WTC11 (cell line): ENCODE measurements around the gene DCAF16. TPM values are rescaled to one million over a fixed set of nuclear protein-coding genes. Genes with fewer than 3 reads are reported as not detected.
"Not testable (repeated sequence)": the region's sequence is repeated elsewhere in the genome, so short reads cannot be mapped to it uniquely, and the experiment has no call there.

ENCODE experiments used
- ATAC-seq: fragments of 200-7000 bp; cut with Tn5 transposase; 2 replicates; pipeline ENCODE4 v1.10.0; 2021; ENCODE audit warnings: mild to moderate bottlenecking, moderate library complexity
- CTCF ChIA-PET: fragments of 300-600 bp; sonication (Branson Sonifier 250); formaldehyde crosslinking; loops from one replicate; lab custom pipeline; 2021; ENCODE audit warnings: antibody characterized with exemption; lab: Charles Lee
- POLR2A ChIA-PET: fragments of 350-600 bp; sonication (Branson Sonifier 250); formaldehyde crosslinking; loops from one replicate; lab custom pipeline; 2021; ENCODE audit warnings: antibody characterized with exemption; lab: Charles Lee
- DNase-seq: peaks from one replicate; pipeline ENCODE4 v3.0.0; 2021; ENCODE audit warnings: low spot score
- H3K27ac Mint-ChIP-seq: 2 replicates; pipeline ENCODE4 v1.8.0; 2021; ENCODE audit warnings: mixed read lengths
- H3K27me3 Mint-ChIP-seq: 2 replicates; pipeline ENCODE4 v1.8.0; 2021; ENCODE audit warnings: low read depth, mild to moderate bottlenecking, moderate library complexity, mixed read lengths
- H3K36me3 Mint-ChIP-seq: 2 replicates; pipeline ENCODE4 v1.8.0; 2021; ENCODE audit warnings: mixed read lengths
- H3K4me1 Mint-ChIP-seq: 2 replicates; pipeline ENCODE4 v1.8.0; 2022; ENCODE audit warnings: mixed read lengths
- H3K4me3 Mint-ChIP-seq: 2 replicates; pipeline ENCODE4 v1.8.0; 2021; ENCODE audit warnings: mild to moderate bottlenecking, moderate library complexity, mixed read lengths
- H3K9me3 Mint-ChIP-seq: 2 replicates; pipeline ENCODE4 v1.8.0; 2021; ENCODE audit warnings: mixed read lengths
- AFF4 ChIP-seq: sonication (generic); formaldehyde crosslinking; IDR thresholded peaks from 2 replicates; pipeline ENCODE4 v1.8.1; 2023; ENCODE audit warnings: mild to moderate bottlenecking, missing genetic modification reagents, borderline replicate concordance
- CDX4 ChIP-seq: fragments of 250-450 bp; sonication (Bioruptor Pico); IDR thresholded peaks from 2 replicates; pipeline ENCODE4 v1.9.0; 2021; ENCODE audit warnings: moderate library complexity, mild to moderate bottlenecking, inconsistent platforms, borderline replicate concordance
- CREM ChIP-seq: sonication (generic); formaldehyde crosslinking; IDR thresholded peaks from 2 replicates; pipeline ENCODE4 v1.8.1; 2022; ENCODE audit warnings: mild to moderate bottlenecking, missing genetic modification reagents, moderate library complexity
- E2F1 ChIP-seq: sonication (generic); formaldehyde crosslinking; IDR thresholded peaks from 2 replicates; pipeline ENCODE4 v1.8.0; 2022; ENCODE audit warnings: mild to moderate bottlenecking, missing genetic modification reagents
- E2F4 ChIP-seq: sonication (generic); formaldehyde crosslinking; IDR thresholded peaks from 2 replicates; pipeline ENCODE4 v1.8.1; 2022; ENCODE audit warnings: low read depth, mild to moderate bottlenecking, moderate library complexity, missing genetic modification reagents, borderline replicate concordance
- ETV6 ChIP-seq: sonication (generic); formaldehyde crosslinking; IDR thresholded peaks from 2 replicates; pipeline ENCODE4 v1.8.1; 2022; ENCODE audit warnings: mild to moderate bottlenecking, missing genetic modification reagents
- NR3C1 ChIP-seq: sonication (generic); formaldehyde crosslinking; conservative IDR thresholded peaks from 2 replicates; pipeline ENCODE4 v1.8.1; 2023; ENCODE audit warnings: low read depth, mild to moderate bottlenecking, missing genetic modification reagents
- PRRX2 ChIP-seq: fragments of 250-450 bp; sonication (Bioruptor Pico); IDR thresholded peaks from 2 replicates; pipeline ENCODE4 v1.8.0; 2021; ENCODE audit warnings: mild to moderate bottlenecking
- SMAD4 ChIP-seq: sonication (generic); formaldehyde crosslinking; IDR thresholded peaks from 2 replicates; pipeline ENCODE4 v1.8.0; 2022; ENCODE audit warnings: mild to moderate bottlenecking, missing genetic modification reagents
- SP1 ChIP-seq: sonication (generic); formaldehyde crosslinking; conservative IDR thresholded peaks from 2 replicates; pipeline ENCODE4 v1.8.1; 2022; ENCODE audit warnings: missing genetic modification reagents
- STAT6 ChIP-seq: sonication (generic); formaldehyde crosslinking; conservative IDR thresholded peaks from 2 replicates; pipeline ENCODE4 v1.8.1; 2023; ENCODE audit warnings: mild to moderate bottlenecking, low read depth, missing genetic modification reagents, moderate library complexity
- ZNF121 ChIP-seq: sonication (generic); formaldehyde crosslinking; IDR thresholded peaks from 2 replicates; pipeline ENCODE4 v1.8.0; 2023; ENCODE audit warnings: missing genetic modification reagents
- ZNF281 ChIP-seq: sonication (generic); formaldehyde crosslinking; IDR thresholded peaks from 2 replicates; pipeline ENCODE4 v1.8.0; 2023; ENCODE audit warnings: mild to moderate bottlenecking, missing genetic modification reagents
- ZNF423 ChIP-seq: fragments of 250-450 bp; sonication (Bioruptor Pico); IDR thresholded peaks from 2 replicates; pipeline ENCODE4 v2.1.2; 2022; ENCODE audit warnings: mild to moderate bottlenecking, moderate library complexity
- total RNA-seq: library from RNA; stranded (reverse); gene quantifications from 3 replicates; pipeline ENCODE4 v1.2.3, GENCODE V29; 2021

The DCAF16 gene
- total RNA-seq, 1 experiment from 2014 or later: 53.6 TPM

GRCh38 chr4:17851959-17852358 lies 41.4 kb upstream of the DCAF16 start:
- no peak for TF ChIP-seq E2F4 (CRISPR knock-in tag)
- no peak for TF ChIP-seq AFF4
- no peak for TF ChIP-seq E2F1
- TF ChIP-seq SMAD4 (CRISPR knock-in tag): no peak
- no peak for TF ChIP-seq CREM (CRISPR knock-in tag)
- no peak for TF ChIP-seq ZNF281 (CRISPR knock-in tag)
- TF ChIP-seq ETV6: no peak
- no peak for TF ChIP-seq ZNF423
- TF ChIP-seq ZNF121 (CRISPR knock-in tag): no peak
- no peak for TF ChIP-seq STAT6
- no peak for TF ChIP-seq NR3C1 (CRISPR knock-in tag)
- TF ChIP-seq SP1 (CRISPR knock-in tag): no peak
- TF ChIP-seq PRRX2: no peak
- TF ChIP-seq CDX4 (CRISPR knock-in tag): no peak
- TF ChIP-seq, all 79 proteins: peak for 0
- no peak for ATAC-seq
- H3K36me3 Mint-ChIP-seq: peaks cover 22% of the 10 kb centered on the region
- 0 out of 2 replicates have a peak, but pooled peaks cover 4% of the 10 kb centered on the region for H3K27me3 Mint-ChIP-seq
- H3K27ac Mint-ChIP-seq: no peak overlapping the region
- no peak for DNase-seq
- POLR2A ChIA-PET: interaction anchor here (0.6 kb wide), 1 partner anchor 504 kb away, joined by 3 read pairs; no protein-coding TSS in a partner anchor
- CTCF ChIA-PET: interaction anchor here (2.2 kb wide), 1 partner anchor 35 kb away, joined by 5 read pairs; no protein-coding TSS in a partner anchor
- no peak overlapping the region for H3K4me3 Mint-ChIP-seq
- H3K4me1 Mint-ChIP-seq: no peaks in the 10 kb centered on the region
- H3K9me3 Mint-ChIP-seq: peaks cover 15% of the 10 kb centered on the region

- CTCF ChIA-PET, ATAC-seq: not testable (repeated sequence)
Measured at GRCh38 chr4:17850295-17850694, 39.7 kb upstream of the DCAF16 start.

More at GRCh38 chr4:17850295-17850694, 39.7 kb upstream of the DCAF16 start:
- POLR2A ChIA-PET, H3K4me3 Mint-ChIP-seq, H3K27me3 Mint-ChIP-seq, H3K4me1 Mint-ChIP-seq, DNase-seq, H3K27ac Mint-ChIP-seq: not testable (repeated sequence)
- peaks cover 38% of the 10 kb centered on the region for H3K36me3 Mint-ChIP-seq
- H3K9me3 Mint-ChIP-seq: peaks cover 24% of the 10 kb centered on the region
